Measurements from ENCODE around the gene B3GNT3. TPM values are rescaled to one million over a fixed set of nuclear protein-coding genes. Genes with fewer than 3 reads are reported as not detected.

B3GNT3 gene
- total and polyA plus RNA-seq, 9 of the 15 experiments (the other 6 are each of a cell fraction or from before 2014, with no cell fraction given): 0.06 to 0.11 (median 0.07) TPM; not detected in 6

DNA sequence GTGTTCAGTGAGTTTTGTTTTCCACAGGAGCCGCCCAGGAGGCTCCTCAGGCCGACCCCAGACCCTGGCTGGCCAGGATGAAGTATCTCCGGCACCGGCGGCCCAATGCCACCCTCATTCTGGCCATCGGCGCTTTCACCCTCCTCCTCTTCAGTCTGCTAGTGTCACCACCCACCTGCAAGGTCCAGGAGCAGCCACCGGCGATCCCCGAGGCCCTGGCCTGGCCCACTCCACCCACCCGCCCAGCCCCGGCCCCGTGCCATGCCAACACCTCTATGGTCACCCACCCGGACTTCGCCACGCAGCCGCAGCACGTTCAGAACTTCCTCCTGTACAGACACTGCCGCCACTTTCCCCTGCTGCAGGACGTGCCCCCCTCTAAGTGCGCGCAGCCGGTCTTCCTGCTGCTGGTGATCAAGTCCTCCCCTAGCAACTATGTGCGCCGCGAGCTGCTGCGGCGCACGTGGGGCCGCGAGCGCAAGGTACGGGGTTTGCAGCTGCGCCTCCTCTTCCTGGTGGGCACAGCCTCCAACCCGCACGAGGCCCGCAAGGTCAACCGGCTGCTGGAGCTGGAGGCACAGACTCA lies 12.9 kb downstream of the B3GNT3 start (continued):
- TF ChIP-seq, protein P1, sequence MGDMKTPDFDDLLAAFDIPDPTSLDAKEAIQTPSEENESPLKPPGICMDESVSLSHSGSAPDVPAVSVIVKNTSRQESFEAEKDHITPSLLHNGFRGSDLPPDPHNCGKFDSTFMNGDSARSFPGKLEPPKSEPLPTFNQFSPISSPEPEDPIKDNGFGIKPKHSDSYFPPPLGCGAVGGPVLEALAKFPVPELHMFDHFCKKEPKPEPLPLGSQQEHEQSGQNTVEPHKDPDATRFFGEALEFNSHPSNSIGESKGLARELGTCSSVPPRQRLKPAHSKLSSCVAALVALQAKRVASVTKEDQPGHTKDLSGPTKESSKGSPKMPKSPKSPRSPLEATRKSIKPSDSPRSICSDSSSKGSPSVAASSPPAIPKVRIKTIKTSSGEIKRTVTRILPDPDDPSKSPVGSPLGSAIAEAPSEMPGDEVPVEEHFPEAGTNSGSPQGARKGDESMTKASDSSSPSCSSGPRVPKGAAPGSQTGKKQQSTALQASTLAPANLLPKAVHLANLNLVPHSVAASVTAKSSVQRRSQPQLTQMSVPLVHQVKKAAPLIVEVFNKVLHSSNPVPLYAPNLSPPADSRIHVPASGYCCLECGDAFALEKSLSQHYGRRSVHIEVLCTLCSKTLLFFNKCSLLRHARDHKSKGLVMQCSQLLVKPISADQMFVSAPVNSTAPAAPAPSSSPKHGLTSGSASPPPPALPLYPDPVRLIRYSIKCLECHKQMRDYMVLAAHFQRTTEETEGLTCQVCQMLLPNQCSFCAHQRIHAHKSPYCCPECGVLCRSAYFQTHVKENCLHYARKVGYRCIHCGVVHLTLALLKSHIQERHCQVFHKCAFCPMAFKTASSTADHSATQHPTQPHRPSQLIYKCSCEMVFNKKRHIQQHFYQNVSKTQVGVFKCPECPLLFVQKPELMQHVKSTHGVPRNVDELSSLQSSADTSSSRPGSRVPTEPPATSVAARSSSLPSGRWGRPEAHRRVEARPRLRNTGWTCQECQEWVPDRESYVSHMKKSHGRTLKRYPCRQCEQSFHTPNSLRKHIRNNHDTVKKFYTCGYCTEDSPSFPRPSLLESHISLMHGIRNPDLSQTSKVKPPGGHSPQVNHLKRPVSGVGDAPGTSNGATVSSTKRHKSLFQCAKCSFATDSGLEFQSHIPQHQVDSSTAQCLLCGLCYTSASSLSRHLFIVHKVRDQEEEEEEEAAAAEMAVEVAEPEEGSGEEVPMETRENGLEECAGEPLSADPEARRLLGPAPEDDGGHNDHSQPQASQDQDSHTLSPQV (IDR thresholded peaks at IDR 0.05): no peak
- no peak for TF ChIP-seq CBX8 (IDR thresholded peaks at IDR 0.05; ENCODE audit: borderline replicate concordance, extremely low read depth, low read depth, low read length, poor library complexity, severe bottlenecking)
- no peak for TF ChIP-seq RCOR1 (IDR thresholded peaks at IDR 0.05; ENCODE audit: borderline replicate concordance in 1 of 2, low read depth in 2 of 2, low read length in 2 of 2)
- no peak for TF ChIP-seq POLR2B (IDR thresholded peaks at IDR 0.05; ENCODE audit: low read depth, partially characterized antibody)
- TF ChIP-seq ZNF583 (CRISPR knock-in tag; IDR thresholded peaks at IDR 0.05): no peak

DNA sequence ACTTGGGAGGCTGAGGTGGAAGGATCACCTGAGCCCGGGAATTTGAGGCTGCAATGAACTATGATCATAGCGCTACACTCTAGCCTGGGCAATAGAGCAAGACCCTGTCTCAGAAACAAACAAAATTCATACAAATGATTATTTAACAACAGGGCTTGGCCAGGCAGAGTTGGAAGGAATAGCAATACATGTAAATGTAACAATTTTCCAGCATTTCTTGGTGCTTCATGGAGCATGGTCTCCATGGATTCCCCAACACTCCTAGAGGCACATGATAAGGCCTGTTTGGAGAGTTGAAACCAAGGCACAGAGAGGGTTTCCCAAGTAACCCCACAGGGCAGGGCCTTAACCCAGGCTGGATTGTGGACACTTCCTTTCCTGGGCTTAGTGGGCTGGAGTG lies 16.2 kb downstream of the B3GNT3 start:
- WGBS (ENCODE audit: insufficient coverage, low coverage, missing lambda C conversion rate): 30% methylated on average over 2 of the region's 2 CpGs
- TF ChIP-seq SREBF1 (IDR thresholded peaks at IDR 0.05; ENCODE audit: borderline replicate concordance, low read depth, low read length) (no peak), ZEB2 (IDR thresholded peaks at IDR 0.05) (no peak), ZNF507 (tag; conservative IDR thresholded peaks at IDR 0.05) (peak; percentile 92), ZNF699 (CRISPR knock-in tag; IDR thresholded peaks at IDR 0.05; ENCODE audit: insufficient replicate concordance) (no peak)
- POLR2A ChIA-PET: no interaction called here
- 0 out of 2 replicates have a peak, but pooled peaks cover 7% of the 10 kb centered on the region for H4K20me1 ChIP-seq (replicated peaks; ENCODE audit: control insufficient read depth, insufficient read depth, low read length)
- in situ Hi-C loops (cut with MboI) (no loop called here), intact Hi-C loops (cut with micrococcal nuclease) (no loop called here)
- ATAC-seq (no peak), DNase-seq (ENCODE audit: extremely low read depth in 1 of 4, low spot score in 3 of 4) (no peak), FAIRE-seq (no peak)
- no TSS peak for BruUV-seq (replicated peaks)
- H2AFZ ChIP-seq (ENCODE audit: low read depth, low read length): no peak overlapping the region
- H3K4me2 ChIP-seq (ENCODE audit: insufficient read depth, low read length): no peak overlapping the region
- H3K9me1 ChIP-seq (ENCODE audit: control insufficient read depth, insufficient read depth, low read length): no peaks in the 10 kb centered on the region
- H3K79me2 ChIP-seq (ENCODE audit: control insufficient read depth, insufficient read depth, low read length): no peaks in the 10 kb centered on the region
- H3K27me3 ChIP-seq (ENCODE audit: control insufficient read depth in 2 of 2, insufficient read depth in 2 of 2, low read length in 2 of 2): peaks cover 34 to 68% of the 10 kb centered on the region in 2 experiments
- peaks cover 0 to 6% of the 10 kb centered on the region in 2 experiments; a peak in 2 of 5 replicates for H3K4me1 ChIP-seq (replicated peaks in 1 of 2; ENCODE audit: control insufficient read depth in 2 of 2, insufficient read depth in 2 of 2, low read length in 2 of 2)
- CTCF ChIA-PET (ENCODE audit: low intra/inter-chr PET ratio): no interaction called here
- no peak overlapping the region for H3K9ac ChIP-seq (ENCODE audit: insufficient read depth in 1 of 2, low read depth in 2 of 2, low read length in 2 of 2)
- no peaks in the 10 kb centered on the region for H3K9me3 ChIP-seq (replicated peaks; ENCODE audit: control insufficient read depth, insufficient read depth, low read depth, low read length)
- no peak overlapping the region for H3K27ac ChIP-seq (ENCODE audit: extremely low read depth, low read depth, low read length)
- H3K4me3 ChIP-seq: no peak overlapping the region
- no peaks in the 10 kb centered on the region for H3K36me3 ChIP-seq (ENCODE audit: control insufficient read depth, insufficient read depth, low read length)

Measured in K562 (cell line).